ENCODE results near the gene CDK15. TPM values are rescaled to one million over a fixed set of nuclear protein-coding genes. Genes with fewer than 3 reads are reported as not detected.

Gene CDK15
- polyA plus RNA-seq, 2 of the 4 experiments (the other 2 are of a cell fraction) = not detected

- Histone ChIP-seq H3K4me2 (no peak overlapping the region), H3K4me3 (no peak overlapping the region), H3K9me3 (no peaks in the 10 kb centered on the region), H3K4me1 (peaks cover 19% of the 10 kb centered on the region), H3K27ac (no peak overlapping the region)
- CTCF ChIA-PET = no interaction called here
- POLR2A ChIA-PET = no interaction called here
- DNase-seq (ENCODE audit: low read depth in 1 of 2, low spot score in 1 of 2) = no peak
- WGBS (ENCODE audit: missing lambda C conversion rate) = 93% methylated on average over 4 of the region's 4 CpGs
- TF ChIP-seq BHLHE40 (IDR thresholded peaks at IDR 0.05; ENCODE audit: low read depth, low read length) = no peak
- TF ChIP-seq ZSCAN20 (CRISPR knock-in tag; IDR thresholded peaks at IDR 0.05) = no peak
- no peak for TF ChIP-seq NR3C1 (IDR thresholded peaks at IDR 0.05)
- TF ChIP-seq HES2 (IDR thresholded peaks at IDR 0.05) = no peak
- TF ChIP-seq CTCF (IDR thresholded peaks at IDR 0.05) = no peak
- TF ChIP-seq FOSL2 (IDR thresholded peaks at IDR 0.05) = no peak
- no peak for TF ChIP-seq FOSL2 (CRISPR knock-in tag; IDR thresholded peaks at IDR 0.05)
- TF ChIP-seq SREBF2 (IDR thresholded peaks at IDR 0.05) = no peak
- TF ChIP-seq HOXB5 (CRISPR knock-in tag; IDR thresholded peaks at IDR 0.05) = no peak
- no peak for TF ChIP-seq KDM5A (IDR thresholded peaks at IDR 0.05)
- no peak for TF ChIP-seq RCOR1 (IDR thresholded peaks at IDR 0.05; ENCODE audit: low read depth, low read length)
- TF ChIP-seq, protein P1, sequence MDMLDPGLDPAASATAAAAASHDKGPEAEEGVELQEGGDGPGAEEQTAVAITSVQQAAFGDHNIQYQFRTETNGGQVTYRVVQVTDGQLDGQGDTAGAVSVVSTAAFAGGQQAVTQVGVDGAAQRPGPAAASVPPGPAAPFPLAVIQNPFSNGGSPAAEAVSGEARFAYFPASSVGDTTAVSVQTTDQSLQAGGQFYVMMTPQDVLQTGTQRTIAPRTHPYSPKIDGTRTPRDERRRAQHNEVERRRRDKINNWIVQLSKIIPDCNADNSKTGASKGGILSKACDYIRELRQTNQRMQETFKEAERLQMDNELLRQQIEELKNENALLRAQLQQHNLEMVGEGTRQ (IDR thresholded peaks at IDR 0.05) = no peak
- no peak for TF ChIP-seq CBX8 (IDR thresholded peaks at IDR 0.05)
- no peak for TF ChIP-seq HMGXB4 (CRISPR knock-in tag; IDR thresholded peaks at IDR 0.05; ENCODE audit: borderline replicate concordance)
- no peak for TF ChIP-seq EP300 (IDR thresholded peaks at IDR 0.05)
- TF ChIP-seq EHMT2 (IDR thresholded peaks at IDR 0.05; ENCODE audit: low read depth) = no peak
- no peak for TF ChIP-seq RARB (CRISPR knock-in tag; IDR thresholded peaks at IDR 0.05)
- no peak for TF ChIP-seq HOXB13 (CRISPR knock-in tag; IDR thresholded peaks at IDR 0.05; ENCODE audit: low read depth)
- no peak for ATAC-seq
- no peak for FAIRE-seq
Measured at GRCh38 chr2:201907563-201907881, 101.2 kb downstream of the CDK15 start.

GRCh38 chr2:201908901-201909300, 102.6 kb downstream of the CDK15 start:
- peak overlapping the region; percentile 73 for H3K4me2 ChIP-seq
- no peak overlapping the region for H3K4me3 ChIP-seq
- H3K4me1 ChIP-seq = peaks cover 19% of the 10 kb centered on the region
- POLR2A ChIA-PET = no interaction called here
- ATAC-seq = no peak
- no peak for TF ChIP-seq CHD4 (IDR thresholded peaks at IDR 0.05; ENCODE audit: borderline replicate concordance)
- no peak for TF ChIP-seq RNF2 (IDR thresholded peaks at IDR 0.05; ENCODE audit: borderline replicate concordance, low read depth)
- TF ChIP-seq POLR2AphosphoS2 (conservative IDR thresholded peaks at IDR 0.05; ENCODE audit: low read length) = no peak
- no peak for TF ChIP-seq HDAC2 (IDR thresholded peaks at IDR 0.05)
- TF ChIP-seq JUNB (IDR thresholded peaks at IDR 0.05) = no peak
- TF ChIP-seq EP300 (IDR thresholded peaks at IDR 0.05) = no peak
- no peak for TF ChIP-seq EHMT2 (IDR thresholded peaks at IDR 0.05; ENCODE audit: low read depth)
- no peak for TF ChIP-seq RCOR1 (IDR thresholded peaks at IDR 0.05; ENCODE audit: low read depth, low read length)
- TF ChIP-seq FOSB (CRISPR knock-in tag; IDR thresholded peaks at IDR 0.05) = no peak
- DNase-seq (ENCODE audit: low read depth in 1 of 2, low spot score in 1 of 2) = no peak
- CTCF ChIA-PET = interaction anchor here (0.7 to 1.6 kb wide), 3 partner anchors 21 to 156 kb away, joined by 3 read pairs; no protein-coding TSS in a partner anchor
- no peak for FAIRE-seq
- H3K9me3 ChIP-seq = no peaks in the 10 kb centered on the region
- peak overlapping the region in 1 of 2 experiments; percentile 57; a peak in 3 of 6 replicates for H3K27ac ChIP-seq
- WGBS (ENCODE audit: missing lambda C conversion rate) = 34% methylated on average over 2 of the region's 2 CpGs

Data from A549 (cell line).